ENCODE results near the gene TMCC1.

GRCh38 chr3:129773691-129774663, 119.5 kb downstream of the TMCC1 start:
- TF ChIP-seq CTCF (IDR thresholded peaks at IDR 0.05), result no peak
- TF ChIP-seq EZH2 (IDR thresholded peaks at IDR 0.05; ENCODE audit: borderline replicate concordance, insufficient read depth, low read depth, low read length, poor library complexity, severe bottlenecking), result no peak

Data from B cell (primary cell).